ENCODE measurements around the gene PLCB1.
A peak's percentile ranks its signal among the peaks of the same experiment; 100 is the strongest.

Gene PLCB1

GRCh38 chr20:8385247-8385646, 253.2 kb downstream of the PLCB1 start:
- Histone ChIP-seq H3K4ac (ENCODE audit: low read length) (no peak overlapping the region), H3K9ac (ENCODE audit: low read depth, low read length, poor library complexity) (no peak overlapping the region), H3K27me3 (ENCODE audit: control insufficient read depth in 3 of 3, insufficient read depth in 3 of 3, low read depth in 1 of 3, low read length in 3 of 3) (no peaks in the 10 kb centered on the region), H2AK5ac (ENCODE audit: low read depth, low read length) (peak overlapping the region; percentile 66), H3K36me3 (replicated peaks in 1 of 2; ENCODE audit: control insufficient read depth in 2 of 2, insufficient read depth in 2 of 2, low read length in 2 of 2) (no peaks in the 10 kb centered on the region), H4K91ac (ENCODE audit: low read depth, low read length, poor library complexity) (no peak overlapping the region), H2BK12ac (ENCODE audit: low read length) (no peak overlapping the region), H3K79me1 (ENCODE audit: low read depth, low read length) (no peaks in the 10 kb centered on the region), H3K4me3 (ENCODE audit: low read length in 2 of 2) (no peak overlapping the region), H2AFZ (ENCODE audit: low read length) (peak overlapping the region; percentile 56), H3K9me3 (replicated peaks in 1 of 2; ENCODE audit: control insufficient read depth in 2 of 2, insufficient read depth in 1 of 2, low read depth in 1 of 2, low read length in 2 of 2) (no peaks in the 10 kb centered on the region), H2BK15ac (ENCODE audit: low read length) (no peak overlapping the region), H3K18ac (ENCODE audit: low read length) (no peak overlapping the region), H3K4me2 (ENCODE audit: insufficient read depth, low read length, poor library complexity, severe bottlenecking) (no peak overlapping the region), H2BK120ac (ENCODE audit: low read depth, low read length) (no peak overlapping the region), H2BK5ac (ENCODE audit: low read length) (peak overlapping the region; percentile 26), H4K8ac (ENCODE audit: low read depth, low read length) (no peak overlapping the region), H3K27ac (replicated peaks; ENCODE audit: low read length) (no peak overlapping the region), H3K23ac (ENCODE audit: low read depth, low read length, poor library complexity) (no peak overlapping the region), H3K14ac (ENCODE audit: low read length) (no peak overlapping the region), H3K4me1 (ENCODE audit: control insufficient read depth in 2 of 2, insufficient read depth in 1 of 2, low read depth in 1 of 2, low read length in 2 of 2) (peaks cover 12 to 15% of the 10 kb centered on the region in 2 donors)
- WGBS, 2 donors (ENCODE audit: extremely low coverage in 2 of 2, insufficient read length in 2 of 2, insufficient replicate concordance in 1 of 2): no CpG with 5 or more reads among the region's 3 CpGs
- DNase-seq (ENCODE audit: low spot score): no peak

GRCh38 chr20:8386991-8387390, 254.9 kb downstream of the PLCB1 start:
- H3K4me3 ChIP-seq (ENCODE audit: low read length in 2 of 2): no peak overlapping the region
- H3K23ac ChIP-seq (ENCODE audit: low read depth, low read length, poor library complexity): no peak overlapping the region
- no peak overlapping the region for H2BK12ac ChIP-seq (ENCODE audit: low read length)
- H2BK15ac ChIP-seq (ENCODE audit: low read length): no peak overlapping the region
- H3K4me2 ChIP-seq (ENCODE audit: insufficient read depth, low read length, poor library complexity, severe bottlenecking): no peak overlapping the region
- DNase-seq (ENCODE audit: low spot score): no peak
- H3K4me1 ChIP-seq (ENCODE audit: control insufficient read depth in 2 of 2, insufficient read depth in 1 of 2, low read depth in 1 of 2, low read length in 2 of 2): peaks cover 12 to 15% of the 10 kb centered on the region in 2 donors
- no peak overlapping the region for H2BK5ac ChIP-seq (ENCODE audit: low read length)
- no peak overlapping the region for H4K91ac ChIP-seq (ENCODE audit: low read depth, low read length, poor library complexity)
- no peaks in the 10 kb centered on the region for H3K79me1 ChIP-seq (ENCODE audit: low read depth, low read length)
- H2AK5ac ChIP-seq (ENCODE audit: low read depth, low read length): no peak overlapping the region
- H3K9me3 ChIP-seq (replicated peaks in 1 of 2; ENCODE audit: control insufficient read depth in 2 of 2, insufficient read depth in 1 of 2, low read depth in 1 of 2, low read length in 2 of 2): no peaks in the 10 kb centered on the region
- no peaks in the 10 kb centered on the region for H3K36me3 ChIP-seq (replicated peaks in 1 of 2; ENCODE audit: control insufficient read depth in 2 of 2, insufficient read depth in 2 of 2, low read length in 2 of 2)
- no peak overlapping the region for H2BK120ac ChIP-seq (ENCODE audit: low read depth, low read length)
- no peak overlapping the region for H4K8ac ChIP-seq (ENCODE audit: low read depth, low read length)
- H3K14ac ChIP-seq (ENCODE audit: low read length): no peak overlapping the region
- no peak overlapping the region for H3K9ac ChIP-seq (ENCODE audit: low read depth, low read length, poor library complexity)
- H3K27ac ChIP-seq (replicated peaks; ENCODE audit: low read length): no peak overlapping the region
- no peak overlapping the region for H2AFZ ChIP-seq (ENCODE audit: low read length)
- WGBS, 2 donors (ENCODE audit: extremely low coverage in 2 of 2, insufficient read length in 2 of 2, insufficient replicate concordance in 1 of 2): no CpG with 5 or more reads among the region's 3 CpGs
- H3K18ac ChIP-seq (ENCODE audit: low read length): no peak overlapping the region
- H3K4ac ChIP-seq (ENCODE audit: low read length): no peak overlapping the region
- no peaks in the 10 kb centered on the region for H3K27me3 ChIP-seq (ENCODE audit: control insufficient read depth in 3 of 3, insufficient read depth in 3 of 3, low read depth in 1 of 3, low read length in 3 of 3)

- Histone ChIP-seq H3K4ac (ENCODE audit: low read length) (no peak overlapping the region), H3K4me2 (ENCODE audit: insufficient read depth, low read length, poor library complexity, severe bottlenecking) (no peak overlapping the region), H3K9me3 (replicated peaks in 1 of 2; ENCODE audit: control insufficient read depth in 2 of 2, insufficient read depth in 1 of 2, low read depth in 1 of 2, low read length in 2 of 2) (no peaks in the 10 kb centered on the region), H4K91ac (ENCODE audit: low read depth, low read length, poor library complexity) (no peak overlapping the region), H3K18ac (ENCODE audit: low read length) (no peak overlapping the region), H2AK5ac (ENCODE audit: low read depth, low read length) (no peak overlapping the region), H3K4me3 (ENCODE audit: low read length in 2 of 2) (no peak overlapping the region), H3K4me1 (ENCODE audit: control insufficient read depth in 2 of 2, insufficient read depth in 1 of 2, low read depth in 1 of 2, low read length in 2 of 2) (peaks cover 12 to 15% of the 10 kb centered on the region in 2 donors), H2BK120ac (ENCODE audit: low read depth, low read length) (no peak overlapping the region), H3K9ac (ENCODE audit: low read depth, low read length, poor library complexity) (no peak overlapping the region), H3K23ac (ENCODE audit: low read depth, low read length, poor library complexity) (no peak overlapping the region), H3K36me3 (replicated peaks in 1 of 2; ENCODE audit: control insufficient read depth in 2 of 2, insufficient read depth in 2 of 2, low read length in 2 of 2) (no peaks in the 10 kb centered on the region), H3K27ac (replicated peaks; ENCODE audit: low read length) (no peak overlapping the region), H2BK12ac (ENCODE audit: low read length) (no peak overlapping the region), H2BK5ac (ENCODE audit: low read length) (no peak overlapping the region), H3K79me1 (ENCODE audit: low read depth, low read length) (no peaks in the 10 kb centered on the region), H2BK15ac (ENCODE audit: low read length) (no peak overlapping the region), H3K27me3 (ENCODE audit: control insufficient read depth in 3 of 3, insufficient read depth in 3 of 3, low read depth in 1 of 3, low read length in 3 of 3) (no peaks in the 10 kb centered on the region), H2AFZ (ENCODE audit: low read length) (no peak overlapping the region), H3K14ac (ENCODE audit: low read length) (no peak overlapping the region), H4K8ac (ENCODE audit: low read depth, low read length) (no peak overlapping the region)
- no peak for DNase-seq (ENCODE audit: low spot score)
- no CpG with 5 or more reads among the region's 2 CpGs for WGBS, 2 donors (ENCODE audit: extremely low coverage in 2 of 2, insufficient read length in 2 of 2, insufficient replicate concordance in 1 of 2)
Measured at GRCh38 chr20:8388141-8388540, 256.1 kb downstream of the PLCB1 start.

GRCh38 chr20:8388707-8389106, 256.6 kb downstream of the PLCB1 start:
- H3K36me3 ChIP-seq (replicated peaks in 1 of 2; ENCODE audit: control insufficient read depth in 2 of 2, insufficient read depth in 2 of 2, low read length in 2 of 2): no peaks in the 10 kb centered on the region
- H3K79me1 ChIP-seq (ENCODE audit: low read depth, low read length): no peaks in the 10 kb centered on the region
- WGBS, 2 donors (ENCODE audit: extremely low coverage in 2 of 2, insufficient read length in 2 of 2, insufficient replicate concordance in 1 of 2): no CpG with 5 or more reads among the region's 1 CpG
- no peak overlapping the region for H3K4me3 ChIP-seq (ENCODE audit: low read length in 2 of 2)
- H3K4me1 ChIP-seq (ENCODE audit: control insufficient read depth in 2 of 2, insufficient read depth in 1 of 2, low read depth in 1 of 2, low read length in 2 of 2): peaks cover 12 to 15% of the 10 kb centered on the region in 2 donors
- H2BK5ac ChIP-seq (ENCODE audit: low read length): no peak overlapping the region
- H3K4me2 ChIP-seq (ENCODE audit: insufficient read depth, low read length, poor library complexity, severe bottlenecking): no peak overlapping the region
- no peak overlapping the region for H3K9ac ChIP-seq (ENCODE audit: low read depth, low read length, poor library complexity)
- no peak overlapping the region for H3K27ac ChIP-seq (replicated peaks; ENCODE audit: low read length)
- H2AK5ac ChIP-seq (ENCODE audit: low read depth, low read length): no peak overlapping the region
- H4K91ac ChIP-seq (ENCODE audit: low read depth, low read length, poor library complexity): no peak overlapping the region
- H3K9me3 ChIP-seq (replicated peaks in 1 of 2; ENCODE audit: control insufficient read depth in 2 of 2, insufficient read depth in 1 of 2, low read depth in 1 of 2, low read length in 2 of 2): no peaks in the 10 kb centered on the region
- no peak overlapping the region for H3K14ac ChIP-seq (ENCODE audit: low read length)
- H3K18ac ChIP-seq (ENCODE audit: low read length): no peak overlapping the region
- no peak overlapping the region for H3K23ac ChIP-seq (ENCODE audit: low read depth, low read length, poor library complexity)
- no peak overlapping the region for H4K8ac ChIP-seq (ENCODE audit: low read depth, low read length)
- H2BK12ac ChIP-seq (ENCODE audit: low read length): no peak overlapping the region
- no peak overlapping the region for H2AFZ ChIP-seq (ENCODE audit: low read length)
- no peak overlapping the region for H2BK15ac ChIP-seq (ENCODE audit: low read length)
- no peaks in the 10 kb centered on the region for H3K27me3 ChIP-seq (ENCODE audit: control insufficient read depth in 3 of 3, insufficient read depth in 3 of 3, low read depth in 1 of 3, low read length in 3 of 3)
- no peak for DNase-seq (ENCODE audit: low spot score)
- H3K4ac ChIP-seq (ENCODE audit: low read length): no peak overlapping the region
- no peak overlapping the region for H2BK120ac ChIP-seq (ENCODE audit: low read depth, low read length)

All from neuronal stem cell (in vitro differentiated cells).